Activated CD4-positive, alpha-beta T cell treated with anti-CD3 and anti-CD28 coated beads, Interleukin-2, amount 50 U/mL, for 24 hours (primary cell): ENCODE measurements around the gene XRCC3.

Source experiments
- DNase-seq, 2 donors: peaks; one replicate each; pipeline ENCODE4 v3.0.0-alpha.2; 2020; ENCODE audit warnings: low read depth in 1 of 2, low spot score in 1 of 2

Gene XRCC3

DNA sequence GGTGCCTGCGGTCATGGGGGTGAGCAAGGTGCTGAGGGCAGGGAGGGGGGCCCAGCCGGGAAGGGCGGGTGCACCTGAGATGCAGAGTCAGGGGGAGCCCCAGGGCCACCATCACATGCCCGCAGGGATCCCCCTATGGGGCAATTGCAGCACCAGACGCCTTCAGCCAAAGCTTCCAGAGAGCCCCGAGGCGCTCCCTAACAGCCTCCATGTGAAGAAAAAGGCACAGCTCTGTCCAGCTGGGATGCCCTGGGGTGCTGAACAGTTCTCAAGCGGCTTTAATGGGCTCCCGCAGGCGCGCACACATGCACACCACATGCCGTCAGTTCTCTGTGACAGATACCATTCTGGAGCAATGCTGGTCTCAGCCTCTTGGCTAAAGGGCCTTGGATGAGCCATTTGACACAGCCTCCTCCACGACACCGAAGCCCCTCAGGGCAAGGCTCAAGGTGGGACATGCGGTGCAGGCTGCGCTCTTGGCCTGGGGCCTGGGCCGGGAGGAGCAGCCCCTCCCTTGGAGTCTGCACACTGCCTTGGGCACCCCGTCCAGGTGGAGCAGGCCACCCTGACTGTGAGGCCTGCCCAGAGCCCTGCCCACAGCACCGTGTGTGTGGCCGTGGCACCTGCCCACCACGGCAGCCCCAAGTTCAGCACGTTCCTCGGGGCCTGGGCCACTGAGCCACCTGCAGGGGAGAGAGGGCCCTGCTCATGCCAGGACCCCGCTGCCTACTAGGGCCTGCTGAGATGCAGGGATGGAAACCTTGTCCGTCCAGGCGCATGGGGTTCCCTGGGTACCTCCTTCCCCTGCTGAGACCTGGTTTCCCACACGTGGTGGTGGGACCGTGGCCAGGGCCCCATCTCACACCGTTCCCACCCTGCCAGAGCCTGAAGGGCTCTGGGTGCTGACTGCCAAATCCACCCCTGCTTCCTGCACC, 7.7 kb downstream of the XRCC3 start:
- no peak for DNase-seq

DNA sequence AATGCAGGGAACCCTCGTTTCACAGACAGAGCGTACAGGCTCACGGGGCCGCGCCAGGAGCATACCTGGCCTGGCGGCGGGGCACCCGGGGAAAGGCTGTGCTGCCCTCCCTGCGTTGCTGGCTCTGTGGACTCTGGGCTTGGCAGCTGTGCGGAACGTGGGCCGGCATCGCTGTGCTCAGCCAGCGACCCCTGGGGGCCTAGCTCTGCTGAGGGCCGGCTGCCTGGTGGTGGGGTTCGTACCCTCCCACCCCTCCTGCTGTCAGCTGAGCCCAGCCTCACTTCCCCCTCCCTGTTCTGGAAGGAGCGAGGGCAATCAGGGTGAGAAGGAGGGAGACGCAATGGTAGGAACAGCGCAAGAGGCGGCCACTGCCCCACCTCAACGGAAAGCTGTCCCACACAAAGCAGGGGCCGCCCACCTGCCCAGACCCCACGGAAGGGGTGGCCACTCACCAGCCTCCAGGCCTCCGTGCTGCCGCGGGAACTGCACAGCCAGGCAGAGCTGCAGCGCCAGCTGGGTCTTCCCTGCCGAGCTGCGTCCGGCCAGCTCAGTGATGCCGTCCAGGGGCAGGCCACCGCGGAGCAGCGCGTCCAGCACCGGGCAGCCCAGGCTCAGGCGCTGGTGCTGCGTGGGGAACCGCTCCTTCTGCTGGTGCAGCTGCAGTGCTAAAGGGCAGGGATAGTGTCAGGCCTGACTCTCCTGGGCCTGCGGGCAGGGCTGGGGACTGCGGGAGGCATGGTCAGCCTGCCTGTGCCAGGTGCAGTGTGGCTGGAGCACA, 8.5 kb downstream of the XRCC3 start:
- DNase-seq = no peak

DNA sequence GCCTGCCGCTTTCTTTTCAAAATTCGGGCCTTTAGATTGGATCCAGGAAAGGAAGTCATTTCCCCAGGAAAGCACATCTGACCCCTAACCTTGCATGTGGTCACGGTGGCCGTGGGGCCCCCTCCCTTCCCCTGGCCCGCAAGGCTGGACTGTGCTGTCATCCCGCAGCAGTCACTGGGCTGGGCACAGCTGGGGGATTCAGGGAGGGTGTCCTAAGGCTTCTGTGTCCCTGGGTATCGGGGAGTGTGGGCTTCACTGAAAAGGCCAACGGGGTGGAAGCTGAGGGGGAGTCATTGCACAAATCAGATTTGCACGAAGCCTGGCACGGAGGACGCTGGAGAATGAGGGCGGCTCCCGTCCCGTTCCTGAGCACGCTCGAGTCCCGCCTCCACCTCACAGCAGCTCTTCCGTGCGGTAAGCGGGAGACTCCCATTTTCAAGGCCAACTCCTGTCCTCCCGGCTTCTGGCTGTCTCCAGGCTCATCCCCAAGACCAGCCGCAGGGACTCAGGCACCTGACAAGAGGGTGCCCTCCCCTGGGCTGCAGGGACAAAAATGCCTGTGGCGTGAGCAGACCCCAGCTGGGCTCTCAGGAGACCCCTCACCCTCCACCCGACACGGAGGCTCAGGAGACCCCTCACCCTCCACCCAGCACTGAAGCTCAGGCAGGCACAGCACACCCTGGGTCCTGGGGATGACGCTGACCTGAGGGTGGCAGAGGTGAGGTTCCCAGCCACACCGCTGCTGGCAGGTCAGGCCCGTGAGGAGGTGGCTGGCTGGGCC, 9.6 kb downstream of the XRCC3 start:
- no peak for DNase-seq

DNA sequence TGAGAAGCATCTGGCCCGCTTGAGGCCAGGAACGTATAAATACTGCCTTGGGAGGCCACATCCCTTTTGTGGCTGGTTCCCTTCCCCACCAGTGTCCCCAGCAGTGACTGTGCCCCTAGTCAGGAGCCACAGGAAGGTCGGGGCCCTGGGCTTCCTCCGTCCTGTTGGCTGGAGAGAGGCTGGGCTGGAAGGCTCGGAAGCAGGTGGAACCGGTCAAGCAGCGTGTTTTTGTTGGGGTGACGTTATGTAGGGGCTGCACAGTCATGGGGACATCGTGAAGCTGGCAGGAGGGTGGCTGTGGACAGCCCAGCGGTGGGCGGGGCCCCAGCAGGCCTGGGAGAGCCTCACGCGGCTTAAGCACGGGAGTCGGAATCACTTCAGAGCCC, 10.1 kb downstream of the XRCC3 start:
- no peak for DNase-seq

DNA sequence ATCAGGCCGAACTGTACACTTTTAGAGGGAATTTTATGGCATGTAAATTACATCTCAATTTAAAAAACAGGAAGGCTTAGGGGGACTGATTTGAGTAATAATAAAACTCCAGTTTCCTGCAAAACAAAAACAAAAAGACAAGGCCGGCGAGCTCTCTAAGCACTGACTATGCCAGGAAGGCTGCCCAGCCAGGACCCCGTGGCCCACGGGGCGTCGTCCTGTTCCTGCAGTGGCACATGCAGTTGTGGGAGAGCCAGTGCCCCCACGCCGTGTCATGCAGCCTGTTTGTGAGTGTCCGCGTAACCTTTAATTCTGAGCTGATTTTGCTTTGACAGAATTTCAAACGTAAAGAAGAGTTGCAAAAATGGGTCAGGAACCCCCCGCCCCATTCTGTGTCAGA, 10.5 kb downstream of the XRCC3 start:
- no peak for DNase-seq

DNA sequence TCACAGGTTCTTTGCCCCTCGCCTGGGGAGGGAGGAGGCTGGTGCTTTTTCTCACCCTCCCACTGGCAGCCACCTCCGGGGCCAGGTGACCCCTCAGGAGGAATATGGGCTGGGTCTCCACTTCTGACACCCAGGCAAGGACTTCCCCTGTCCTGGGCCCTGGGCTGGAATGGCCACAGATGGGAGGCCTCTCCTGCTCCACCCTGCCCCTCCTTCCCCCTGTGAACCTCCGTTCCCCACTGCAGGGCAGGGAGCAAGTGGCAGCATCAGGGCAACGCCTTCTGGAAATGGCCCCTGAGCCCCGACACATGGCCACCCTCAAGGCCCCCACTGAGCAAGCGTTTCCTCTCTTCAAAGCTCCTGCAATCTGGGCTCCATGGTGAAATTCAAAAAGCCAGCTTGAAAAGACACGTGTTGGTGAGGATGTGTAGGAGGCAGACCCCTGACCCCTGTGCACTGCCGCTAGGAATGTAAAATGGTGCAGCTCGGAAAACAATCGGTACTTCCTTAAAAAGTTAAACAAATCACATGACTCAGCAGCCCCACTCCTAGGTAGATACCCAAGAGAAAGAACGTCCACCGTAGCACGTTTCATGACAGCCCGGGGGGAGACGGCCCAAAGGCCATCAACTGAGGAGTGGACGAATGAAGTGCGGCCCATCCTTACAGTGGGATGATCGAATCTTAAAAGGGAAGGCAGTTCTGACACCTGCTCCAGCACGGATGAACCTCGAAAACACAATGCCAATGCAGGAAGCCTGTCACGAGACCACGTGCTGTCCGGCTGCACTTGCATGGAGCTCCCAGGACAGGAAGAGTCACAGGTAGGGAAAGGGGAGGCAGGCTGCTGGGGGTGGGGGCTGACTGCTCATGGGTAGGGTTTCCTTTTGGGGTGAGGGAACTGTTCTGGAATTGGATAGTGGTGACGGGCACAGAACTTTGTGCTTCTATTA, 11.5 kb downstream of the XRCC3 start:
- DNase-seq = no peak

DNA sequence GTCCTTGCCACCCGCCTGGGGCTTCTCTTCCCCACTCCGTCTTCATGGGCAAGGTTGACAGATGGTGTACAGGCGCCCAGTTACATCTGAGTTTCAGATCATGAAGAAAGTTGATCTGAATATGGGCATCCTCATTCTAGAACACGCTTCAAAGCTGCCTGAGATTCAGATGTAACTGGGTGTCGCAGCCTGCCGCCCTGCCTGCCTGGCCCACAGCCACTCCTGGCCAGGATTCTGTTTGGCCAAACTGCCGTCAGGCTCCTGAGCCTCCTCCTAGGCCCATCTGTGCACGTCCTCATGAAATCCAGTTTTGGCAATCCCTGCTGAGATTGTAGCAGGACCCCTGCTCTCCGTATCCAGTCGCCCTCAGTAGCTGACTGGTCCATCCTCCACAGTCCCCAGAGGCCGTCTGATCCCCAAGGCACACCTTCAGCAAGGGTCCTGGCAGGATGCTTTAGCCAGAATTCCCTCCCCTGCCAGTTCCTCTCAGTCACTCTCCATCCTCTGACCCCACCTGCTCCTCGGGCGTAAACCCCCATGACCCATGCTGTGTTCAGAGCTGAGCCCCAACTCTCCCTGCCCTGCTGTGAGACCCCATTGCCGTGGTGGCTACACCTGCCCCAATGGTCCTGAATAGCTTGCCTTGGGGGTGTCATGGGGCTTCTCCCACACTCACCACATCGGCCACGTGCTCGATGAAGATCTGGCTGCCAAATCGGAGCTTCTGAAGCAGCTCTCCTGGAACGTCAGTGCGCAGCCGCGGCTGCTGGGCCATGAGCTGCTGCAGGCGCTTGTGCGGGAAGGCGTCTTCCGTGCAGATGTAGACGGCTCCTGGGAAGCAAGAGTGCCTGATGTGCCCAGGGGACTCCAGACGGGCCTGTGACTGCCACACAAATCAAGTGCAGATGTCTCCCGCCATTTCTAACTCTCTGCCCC, 12.5 kb downstream of the XRCC3 start:
- no peak for DNase-seq

DNA sequence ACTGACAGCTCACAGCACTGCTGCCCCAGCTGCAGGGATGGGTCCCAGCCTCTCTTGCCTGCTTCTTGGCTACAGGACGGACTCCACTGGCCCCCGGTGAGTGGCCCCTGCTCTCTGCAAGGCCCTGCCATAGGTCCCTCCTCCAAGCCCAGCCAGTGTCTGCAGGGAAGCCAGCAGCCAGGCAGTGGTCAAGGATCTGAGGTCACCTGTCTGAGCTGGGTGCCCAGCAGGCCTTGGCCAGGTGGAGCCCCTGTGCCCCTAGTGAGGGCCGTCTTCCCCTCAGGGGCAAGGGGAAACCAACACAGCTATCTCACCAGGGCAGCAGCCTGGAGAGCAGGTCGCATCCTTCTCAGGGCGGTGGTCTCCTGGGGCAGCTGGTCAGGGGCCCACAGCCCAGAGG, 13.2 kb downstream of the XRCC3 start:
- DNase-seq = no peak

DNA sequence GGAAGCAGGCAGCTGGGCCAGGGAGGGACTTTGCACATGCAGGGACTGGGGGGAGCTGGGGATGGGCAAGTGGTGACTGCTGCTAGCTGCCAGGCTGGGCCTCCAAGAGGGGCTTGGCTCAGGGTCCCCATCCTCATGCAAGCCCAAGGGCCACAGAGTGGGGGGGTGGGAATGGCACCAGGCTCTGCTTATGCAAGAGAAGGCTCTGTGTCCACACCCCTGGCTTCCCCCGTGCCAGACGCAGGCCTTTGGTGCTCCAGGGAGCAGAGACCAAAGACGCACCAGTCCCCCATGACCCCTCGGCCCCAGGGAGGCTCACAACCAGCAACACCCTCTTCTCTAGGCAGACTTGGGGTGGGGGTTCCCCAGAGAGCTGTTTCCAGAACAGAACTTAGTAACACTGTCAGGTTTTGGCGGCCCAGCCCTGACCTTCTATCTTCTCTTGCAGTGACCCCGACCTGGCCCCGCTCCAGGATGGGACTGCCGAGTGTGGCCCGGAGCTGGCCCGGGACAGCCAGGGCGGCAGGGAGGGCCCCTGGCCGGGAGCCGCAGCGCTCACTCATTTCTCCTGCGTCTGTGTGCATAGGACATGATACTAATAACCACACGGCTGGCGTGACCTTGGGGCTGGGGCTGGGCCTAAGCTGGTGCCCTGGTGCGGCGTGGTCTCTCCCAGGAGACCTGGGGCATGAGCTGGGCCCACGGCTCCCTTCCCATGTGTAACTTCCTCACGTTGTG, 14.3 kb downstream of the XRCC3 start:
- DNase-seq = no peak

DNA sequence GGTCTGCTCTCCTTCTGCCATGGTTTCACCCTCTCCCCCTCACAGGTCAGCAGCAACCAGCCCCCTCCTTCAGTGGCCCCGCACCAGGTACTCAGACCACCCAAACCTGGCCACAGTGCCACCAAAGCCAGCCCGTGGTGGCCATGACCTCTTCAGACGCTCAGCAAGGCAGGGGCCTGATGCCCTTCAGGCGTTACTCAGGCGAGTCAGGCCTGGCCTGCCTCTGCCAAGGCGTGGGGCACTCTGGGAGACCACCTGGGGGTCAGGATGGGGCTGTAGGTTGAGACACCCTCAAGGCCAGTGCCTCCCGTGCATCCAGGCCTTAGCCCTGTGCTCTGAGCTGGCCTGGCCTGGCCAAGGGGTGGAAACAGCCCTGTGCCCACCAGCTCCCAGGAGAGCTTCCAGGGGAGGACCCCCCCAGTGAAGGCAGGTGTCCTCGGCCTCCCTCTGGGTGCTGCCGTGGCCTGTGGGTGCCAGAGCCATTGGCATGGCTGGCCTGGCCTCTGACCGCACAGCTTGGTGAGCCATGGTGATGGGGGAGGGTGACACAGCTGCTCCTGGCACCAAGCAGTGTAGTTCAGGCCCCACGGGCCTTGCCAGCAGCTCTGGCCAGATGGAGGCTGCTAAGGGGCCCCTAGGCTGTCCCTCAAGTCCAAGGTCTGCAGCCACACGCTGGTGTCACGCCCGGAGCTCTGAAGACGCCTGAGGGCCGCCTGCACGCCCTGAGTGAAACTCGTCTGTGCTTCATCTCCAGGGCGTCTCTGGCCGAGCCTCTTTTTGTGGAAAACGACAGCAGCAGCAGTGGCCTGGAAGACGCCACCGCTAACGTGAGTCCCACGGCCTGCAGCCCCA, 15.1 kb downstream of the XRCC3 start:
- DNase-seq = no peak

DNA sequence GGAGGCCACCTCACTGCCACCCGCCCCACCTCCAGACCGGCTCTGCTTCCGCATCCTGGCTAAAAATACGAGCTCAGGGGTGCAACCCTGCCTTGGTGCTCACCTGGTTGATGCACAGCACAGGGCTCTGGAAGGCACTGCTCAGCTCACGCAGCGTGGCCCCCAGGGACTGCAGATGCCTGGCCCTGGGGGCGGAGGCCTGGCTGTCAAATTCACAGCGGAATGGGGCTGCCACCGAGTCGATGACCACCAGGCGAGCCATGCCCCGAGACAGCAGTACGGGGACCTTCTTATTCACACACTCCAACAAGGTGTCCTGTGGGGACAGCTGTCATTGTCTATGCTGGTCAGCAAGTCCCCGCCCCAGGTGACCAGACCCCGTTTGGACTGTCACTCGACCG, 16.0 kb downstream of the XRCC3 start:
- DNase-seq = no peak

DNA sequence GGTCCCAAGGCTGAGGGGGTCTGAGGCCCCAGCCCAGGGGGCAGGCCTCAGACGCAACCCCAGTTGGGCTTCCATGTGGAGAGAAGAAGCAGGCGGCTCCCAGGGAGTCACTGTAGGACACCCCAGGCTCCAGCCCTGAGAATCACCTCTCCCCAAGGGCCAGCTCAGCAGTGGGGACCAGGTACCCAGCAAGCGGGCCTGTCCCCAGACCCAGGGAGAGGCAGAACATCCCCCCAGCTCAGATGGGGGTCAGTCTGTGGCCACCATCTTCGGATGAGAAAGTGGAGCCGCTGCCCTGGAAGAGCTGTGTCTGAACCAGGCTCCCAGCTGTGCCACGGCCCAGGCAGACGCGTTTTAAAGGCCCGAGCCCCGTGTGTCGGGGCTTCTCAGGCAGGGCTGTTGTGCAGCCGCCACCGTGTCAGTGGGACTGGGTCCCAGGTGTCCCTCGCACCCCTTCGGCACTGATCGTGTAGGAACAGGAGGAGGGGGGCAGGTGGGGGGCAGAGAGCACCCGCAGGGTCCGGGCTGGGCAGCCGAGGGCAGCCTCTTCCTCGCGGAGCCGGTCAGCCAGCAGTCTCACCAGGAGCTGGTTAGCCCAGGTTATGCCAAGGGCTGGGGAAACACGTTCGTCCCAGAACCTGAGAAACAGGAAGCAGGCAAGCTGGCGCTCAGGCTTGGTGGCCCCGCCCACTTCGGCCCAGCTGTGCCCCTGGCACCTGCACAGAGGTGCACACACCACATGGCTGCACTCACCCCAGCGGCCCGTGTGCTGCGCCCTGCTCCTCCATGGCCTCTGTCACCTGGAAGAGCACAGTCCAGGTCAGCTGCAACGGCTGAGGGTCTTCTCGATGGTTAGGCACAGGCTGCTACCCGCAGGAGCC, 16.6 kb downstream of the XRCC3 start:
- DNase-seq = no peak

DNA sequence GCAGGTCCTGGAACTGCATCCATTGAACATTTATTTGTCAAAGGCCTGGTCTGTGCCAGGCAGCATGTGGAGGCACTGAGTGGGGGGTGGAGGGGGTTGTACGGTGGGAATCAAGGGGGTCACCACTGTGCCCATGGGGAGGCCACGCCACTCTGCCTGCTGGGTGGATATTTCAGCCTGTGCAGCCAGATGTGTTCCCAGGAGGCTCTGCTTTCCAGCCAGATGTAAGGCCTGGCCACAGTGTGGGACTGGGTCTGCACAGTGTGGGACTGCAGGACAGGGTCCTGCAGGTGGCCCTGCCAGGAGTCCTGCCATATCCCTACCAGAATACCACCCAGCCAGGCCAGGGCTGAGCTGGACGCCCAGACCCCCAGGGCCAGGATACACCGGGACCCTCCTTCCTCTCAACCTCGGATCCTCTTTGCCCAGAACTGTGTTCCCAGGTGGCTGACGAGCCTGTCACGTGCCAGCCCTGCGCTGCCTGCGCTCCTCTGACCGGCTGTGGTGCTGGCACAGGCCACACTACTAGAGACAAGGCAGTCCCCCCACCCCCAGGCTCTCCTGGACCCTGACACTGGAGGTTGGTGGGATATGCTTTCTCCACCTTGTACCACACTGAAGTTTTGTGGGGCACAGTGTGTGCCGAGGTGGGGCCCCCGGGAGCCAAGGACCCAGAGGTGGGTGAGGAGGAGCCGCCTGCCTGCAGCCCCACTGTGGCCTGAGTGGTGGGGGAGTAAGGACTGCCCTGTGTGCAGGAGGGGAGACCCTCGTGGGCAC, 17.5 kb downstream of the XRCC3 start:
- DNase-seq = no peak

DNA sequence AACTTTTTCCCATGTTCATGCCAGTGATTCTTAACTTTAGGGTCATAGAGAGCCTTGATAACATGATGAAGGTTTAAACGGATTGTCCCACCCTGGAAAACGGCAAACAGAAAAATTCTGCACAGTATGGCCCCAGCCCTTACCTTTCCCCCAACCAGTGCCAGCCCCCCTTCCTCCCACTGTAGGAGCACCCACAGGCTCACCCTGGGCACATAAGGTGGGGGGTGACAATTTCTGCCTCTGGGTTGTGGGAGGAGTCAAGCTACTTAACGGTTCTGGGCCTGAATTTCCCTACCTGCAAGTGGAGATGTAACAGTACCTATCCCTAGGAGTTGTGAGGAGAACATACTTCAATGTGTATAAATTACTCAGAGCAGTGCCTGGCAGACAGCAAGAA, 18.0 kb downstream of the XRCC3 start:
- DNase-seq = no peak

DNA sequence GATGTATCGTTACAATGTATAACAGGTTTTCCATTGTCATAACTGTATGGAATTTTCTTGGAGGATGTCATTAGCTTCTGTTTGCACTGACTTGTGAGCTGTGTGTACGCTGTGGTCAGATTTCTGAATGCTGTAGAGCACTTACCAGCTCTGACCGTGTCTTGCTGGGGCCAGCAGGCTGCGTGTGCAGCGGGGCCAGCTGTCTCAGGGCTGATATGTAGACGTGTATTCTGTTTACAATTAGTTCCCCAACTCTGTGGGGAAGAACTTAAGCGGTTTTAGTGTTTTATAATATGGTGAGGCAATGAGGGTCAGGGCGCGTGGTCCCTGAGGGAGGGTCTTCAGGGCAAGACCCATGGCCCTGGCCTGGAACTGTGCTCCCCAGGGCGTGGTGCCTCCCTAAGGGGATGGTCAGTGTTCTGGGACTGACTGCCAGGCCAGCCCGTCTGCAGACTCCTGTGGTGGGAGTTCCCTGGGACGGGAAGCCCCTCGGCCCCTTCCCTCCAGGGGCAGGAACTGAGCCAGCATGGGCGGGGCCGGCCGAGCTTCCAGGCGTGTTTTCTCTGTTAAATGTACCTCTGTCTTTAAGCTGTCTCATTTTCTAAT, 18.7 kb downstream of the XRCC3 start:
- DNase-seq = no peak

DNA sequence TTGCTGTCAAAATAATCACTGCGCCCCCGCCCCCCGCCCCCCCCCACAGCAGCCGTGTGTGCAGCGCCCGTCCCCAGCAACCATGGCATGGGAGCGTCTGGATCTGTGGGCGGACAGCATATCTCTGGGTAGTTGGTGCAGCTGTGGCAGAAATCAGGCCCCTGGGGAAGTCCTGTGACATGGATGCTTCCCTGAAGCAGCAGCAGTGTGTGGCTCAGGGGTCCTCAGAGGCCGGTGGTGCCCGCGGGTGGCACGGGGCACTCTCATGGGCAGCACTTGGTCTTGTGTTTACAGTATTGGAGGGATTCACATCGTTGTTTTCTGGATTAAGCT, 19.2 kb downstream of the XRCC3 start:
- DNase-seq = no peak
